Lower leg skin (tissue), 4 donors: Measurements from ENCODE around the gene GRAMD4. TPM values are rescaled to one million over a fixed set of nuclear protein-coding genes. Genes with fewer than 3 reads are reported as not detected.

Experiments
- DNase-seq, 2 donors: peaks; one replicate each; pipeline ENCODE4 v3.0.0-alpha.2; 2019; ENCODE audit warnings: low spot score in 2 of 2
- H3K4me3 ChIP-seq: fragments of 200-600 bp; sonication (generic); 2 replicates; pipeline ENCODE4 v1.5.1; 2017; ENCODE audit warnings: mild to moderate bottlenecking, low read depth; ENCODE audit not compliant: poor library complexity, severe bottlenecking
- CTCF ChIP-seq, 3 donors: fragments of 450-650 bp; IDR thresholded peaks; one replicate each; pipeline ENCODE4 v1.5.1; 2016; ENCODE audit warnings: antibody characterized with exemption in 3 of 3, mild to moderate bottlenecking in 3 of 3, moderate library complexity in 2 of 3
- POLR2A ChIP-seq, 2 donors: fragments of 450-650 bp; IDR thresholded peaks; one replicate each; pipeline ENCODE4 v1.6.1; 2016 to 2017; ENCODE audit warnings: antibody characterized with exemption in 2 of 2, mild to moderate bottlenecking in 1 of 2, moderate library complexity in 1 of 2
- WGBS, 2 donors: methylation state at CpG; one replicate each; pipeline ENCODE4 v1.1.5; 2018; 5-methylcytosine and 5-hydroxymethylcytosine counted together
- intact Hi-C: fragments of 100-400 bp; cut with DNase I; formaldehyde crosslinking; loops from one replicate; pipeline ENCODE4 v1.15.0; 2023; ENCODE audit warnings: low total_unique reads
- total RNA-seq, 4 donors: library from RNA; depleted of rRNA; stranded (reverse); fragments of >200 nt; gene quantifications; one replicate each; pipeline ENCODE4 v1.1.0, GENCODE V29; 2016

GRAMD4 gene
- total RNA-seq, 4 donors from 2014 or later: 78.7 to 136 (median 117) TPM

DNA sequence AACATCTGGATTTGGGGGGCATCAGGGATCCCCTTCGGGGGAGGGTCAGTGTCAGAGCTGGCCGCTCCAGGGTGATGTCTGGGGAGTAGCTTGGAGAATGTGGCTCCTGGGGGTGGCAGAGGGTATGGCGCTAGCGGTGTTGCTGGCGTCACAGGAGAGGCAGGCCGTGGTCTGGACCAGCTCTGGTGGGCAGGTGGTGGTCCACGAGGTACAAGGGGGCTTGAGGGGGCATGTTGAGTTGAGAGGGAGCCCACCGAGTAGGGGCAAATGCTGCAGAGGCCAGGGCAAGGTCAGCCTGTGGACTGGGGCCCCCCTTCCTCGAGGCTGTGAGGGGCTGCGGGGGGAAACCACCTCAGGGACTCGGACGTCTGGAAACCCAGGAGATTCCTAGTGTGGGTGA lies 8.6 kb downstream of the GRAMD4 start:
- intact Hi-C loops: no loop called here
- DNase-seq: no peak
- WGBS, 2 donors: 93 to 94% methylated on average over 8 to 12 of the region's 12 CpGs
- no peak overlapping the region for H3K4me3 ChIP-seq
- TF ChIP-seq CTCF (IDR thresholded peaks at IDR 0.05): no peak
- no peak for TF ChIP-seq POLR2A (IDR thresholded peaks at IDR 0.05)

DNA sequence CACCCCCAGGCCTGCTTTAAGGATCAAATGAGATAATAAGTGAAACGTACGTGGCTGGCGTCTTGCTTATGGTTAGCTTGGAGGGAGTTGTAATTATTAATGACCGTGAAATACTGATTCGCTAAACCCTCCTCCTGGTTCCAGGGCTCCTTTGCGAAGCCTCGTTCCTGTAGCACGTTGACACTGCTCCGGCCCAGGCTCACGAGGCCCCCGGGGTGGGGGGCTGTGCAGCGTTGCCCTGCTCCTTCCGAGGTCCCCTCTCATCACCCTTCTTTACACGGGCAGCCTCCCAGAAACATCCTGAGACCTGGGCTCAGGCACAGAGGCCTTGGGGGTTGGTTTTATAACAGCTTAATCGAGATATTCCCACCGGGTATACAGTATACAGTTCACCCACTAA lies 9.1 kb downstream of the GRAMD4 start:
- TF ChIP-seq CTCF (IDR thresholded peaks at IDR 0.05) (no peak), POLR2A (IDR thresholded peaks at IDR 0.05) (no peak)
- intact Hi-C loops: no loop called here
- 85 to 91% methylated on average over 16 of the region's 16 CpGs for WGBS, 2 donors
- no peak overlapping the region for H3K4me3 ChIP-seq
- DNase-seq: no peak

DNA sequence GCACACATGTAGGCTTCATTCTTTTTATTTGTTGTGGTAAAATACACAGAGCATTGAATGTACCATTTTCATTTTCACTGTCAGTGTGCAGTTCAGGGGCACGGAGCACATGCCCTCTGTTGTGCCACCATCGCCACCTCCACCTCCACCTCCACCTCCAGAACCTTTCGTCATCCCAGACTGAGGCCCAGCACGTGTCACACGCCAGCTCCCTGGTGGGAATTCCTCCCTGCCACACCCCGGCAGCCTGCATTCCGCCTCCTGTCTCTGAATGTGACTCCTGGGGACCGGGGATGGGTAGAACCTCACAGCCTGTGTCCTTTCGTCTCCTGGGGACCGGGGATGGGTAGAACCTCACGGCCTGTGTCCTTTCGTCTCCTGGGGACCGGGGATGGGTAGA lies 10.9 kb downstream of the GRAMD4 start:
- intact Hi-C loops: no loop called here
- 84 to 85% methylated on average over 8 to 13 of the region's 13 CpGs for WGBS, 2 donors
- no peak for DNase-seq
- no peak for TF ChIP-seq POLR2A (IDR thresholded peaks at IDR 0.05)
- no peak for TF ChIP-seq CTCF (IDR thresholded peaks at IDR 0.05)
- no peak overlapping the region for H3K4me3 ChIP-seq

DNA sequence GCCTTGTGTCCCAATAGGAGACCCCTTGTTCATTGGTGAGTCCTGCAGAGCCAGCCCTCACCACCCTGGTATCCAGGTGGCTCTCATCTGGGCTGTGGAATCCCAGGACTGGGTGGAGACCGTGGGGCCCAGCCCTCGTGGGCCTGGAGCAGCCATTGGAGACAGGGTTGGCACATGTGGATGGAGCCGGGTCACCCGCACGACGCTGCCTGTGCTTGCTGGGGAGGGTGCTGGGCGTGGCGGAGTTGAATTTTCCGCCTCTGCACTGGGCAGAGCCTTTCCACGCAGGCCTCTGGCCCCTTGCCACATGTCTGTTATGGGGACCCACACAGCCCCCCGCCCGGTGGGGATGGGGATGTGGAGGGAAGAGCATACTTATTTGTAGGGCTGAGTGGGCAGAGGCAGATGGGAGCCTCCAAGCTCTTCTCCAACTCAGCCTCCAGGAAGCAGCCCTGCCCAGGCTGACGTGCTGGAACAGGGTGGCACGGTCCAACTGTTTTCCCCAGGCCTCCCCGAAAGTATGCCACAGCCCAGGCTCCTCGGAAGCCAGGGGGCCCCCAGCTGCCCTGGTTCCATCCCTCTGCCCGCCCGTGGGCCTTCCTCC lies 12.6 kb downstream of the GRAMD4 start:
- TF ChIP-seq POLR2A (IDR thresholded peaks at IDR 0.05) (no peak), CTCF (IDR thresholded peaks at IDR 0.05) (no peak)
- no peak for DNase-seq
- intact Hi-C loops: no loop called here
- 49% methylated on average over 13 to 16 of the region's 18 CpGs for WGBS, 2 donors
- H3K4me3 ChIP-seq: no peak overlapping the region

DNA sequence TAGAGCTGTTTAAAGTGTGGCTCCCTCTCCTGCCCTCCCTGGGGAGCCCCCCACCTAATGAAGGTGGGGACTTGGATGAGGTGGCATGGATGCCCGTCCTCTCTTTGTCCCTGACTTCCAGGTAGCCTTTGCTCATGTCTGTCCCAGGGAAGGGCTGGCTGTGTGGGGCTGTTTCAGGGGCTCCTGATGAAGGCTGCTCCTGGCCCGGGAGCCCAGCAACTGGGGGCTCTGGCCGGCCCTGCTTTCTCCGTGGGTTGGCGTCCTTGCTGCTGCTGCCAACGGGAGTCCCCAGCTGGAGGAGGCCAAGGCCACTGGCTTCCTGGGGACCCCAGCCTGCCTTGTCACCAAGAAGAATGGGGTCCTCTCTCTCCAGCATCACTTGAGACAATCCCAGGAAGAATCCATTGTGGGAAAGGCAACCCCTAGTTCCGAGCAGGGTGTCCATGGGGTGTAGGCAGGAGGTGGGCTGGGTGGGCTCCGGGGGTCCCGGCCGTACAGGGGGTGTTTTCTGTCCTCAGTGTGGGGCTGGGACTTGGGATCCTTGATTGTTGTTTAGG lies 13.2 kb downstream of the GRAMD4 start:
- TF ChIP-seq CTCF (IDR thresholded peaks at IDR 0.05): no peak
- no peak for TF ChIP-seq POLR2A (IDR thresholded peaks at IDR 0.05)
- intact Hi-C loops: no loop called here
- no peak for DNase-seq
- 75 to 87% methylated on average over 8 to 10 of the region's 10 CpGs for WGBS, 2 donors
- no peak overlapping the region for H3K4me3 ChIP-seq
